Measurements from ENCODE around the gene TRIM9.
"Not testable (repeated sequence)": the region's sequence is repeated elsewhere in the genome, so short reads cannot be mapped to it uniquely, and the experiment has no call there.

The TRIM9 gene

DNA sequence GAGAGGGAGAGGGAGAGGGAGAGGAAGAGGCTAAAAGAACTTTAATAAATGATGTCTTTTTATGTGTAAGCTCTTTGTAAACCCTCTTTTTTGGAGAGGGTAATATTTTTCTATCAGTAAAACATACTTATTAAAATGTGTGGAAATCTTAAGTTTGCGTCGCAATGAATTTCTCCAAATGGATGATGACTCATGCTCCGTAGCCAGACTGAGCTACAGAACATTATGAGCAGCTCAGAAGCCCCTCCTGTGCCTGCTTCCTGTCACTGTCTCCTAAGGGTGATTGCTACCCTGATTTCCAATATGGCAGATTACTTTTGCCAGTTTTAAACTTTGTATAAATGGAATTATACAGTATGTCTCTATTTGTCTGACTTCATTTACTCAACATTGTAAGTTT, 137.6 kb downstream of the TRIM9 start:
- no peak overlapping the region for H3K4me3 ChIP-seq (ENCODE audit: low read depth, low read length)
- TF ChIP-seq, protein P1, sequence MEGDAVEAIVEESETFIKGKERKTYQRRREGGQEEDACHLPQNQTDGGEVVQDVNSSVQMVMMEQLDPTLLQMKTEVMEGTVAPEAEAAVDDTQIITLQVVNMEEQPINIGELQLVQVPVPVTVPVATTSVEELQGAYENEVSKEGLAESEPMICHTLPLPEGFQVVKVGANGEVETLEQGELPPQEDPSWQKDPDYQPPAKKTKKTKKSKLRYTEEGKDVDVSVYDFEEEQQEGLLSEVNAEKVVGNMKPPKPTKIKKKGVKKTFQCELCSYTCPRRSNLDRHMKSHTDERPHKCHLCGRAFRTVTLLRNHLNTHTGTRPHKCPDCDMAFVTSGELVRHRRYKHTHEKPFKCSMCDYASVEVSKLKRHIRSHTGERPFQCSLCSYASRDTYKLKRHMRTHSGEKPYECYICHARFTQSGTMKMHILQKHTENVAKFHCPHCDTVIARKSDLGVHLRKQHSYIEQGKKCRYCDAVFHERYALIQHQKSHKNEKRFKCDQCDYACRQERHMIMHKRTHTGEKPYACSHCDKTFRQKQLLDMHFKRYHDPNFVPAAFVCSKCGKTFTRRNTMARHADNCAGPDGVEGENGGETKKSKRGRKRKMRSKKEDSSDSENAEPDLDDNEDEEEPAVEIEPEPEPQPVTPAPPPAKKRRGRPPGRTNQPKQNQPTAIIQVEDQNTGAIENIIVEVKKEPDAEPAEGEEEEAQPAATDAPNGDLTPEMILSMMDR (IDR thresholded peaks at IDR 0.05; ENCODE audit: low read depth, low read length): no peak

DNA sequence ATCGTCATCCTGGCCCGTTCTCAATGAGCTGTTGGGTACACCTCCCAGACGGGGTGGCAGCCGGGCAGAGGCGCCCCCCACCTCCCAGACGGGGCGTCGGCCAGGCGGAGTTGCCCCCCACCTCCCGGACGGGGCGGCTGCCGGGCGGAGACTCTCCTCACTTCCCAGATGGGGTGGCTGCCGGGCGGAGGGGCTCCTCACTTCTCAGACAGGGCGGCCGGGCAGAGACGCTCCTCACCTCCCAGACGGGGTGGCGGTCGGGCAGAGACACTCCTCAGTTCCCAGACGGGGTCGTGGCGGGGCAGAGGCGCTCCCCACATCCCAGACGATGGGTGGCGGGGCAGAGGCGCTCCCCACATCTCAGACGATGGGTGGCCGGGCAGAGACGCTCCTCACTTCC, 138.5 kb downstream of the TRIM9 start:
- not testable (repeated sequence) for H3K4me3 ChIP-seq (ENCODE audit: low read depth, low read length)

DNA sequence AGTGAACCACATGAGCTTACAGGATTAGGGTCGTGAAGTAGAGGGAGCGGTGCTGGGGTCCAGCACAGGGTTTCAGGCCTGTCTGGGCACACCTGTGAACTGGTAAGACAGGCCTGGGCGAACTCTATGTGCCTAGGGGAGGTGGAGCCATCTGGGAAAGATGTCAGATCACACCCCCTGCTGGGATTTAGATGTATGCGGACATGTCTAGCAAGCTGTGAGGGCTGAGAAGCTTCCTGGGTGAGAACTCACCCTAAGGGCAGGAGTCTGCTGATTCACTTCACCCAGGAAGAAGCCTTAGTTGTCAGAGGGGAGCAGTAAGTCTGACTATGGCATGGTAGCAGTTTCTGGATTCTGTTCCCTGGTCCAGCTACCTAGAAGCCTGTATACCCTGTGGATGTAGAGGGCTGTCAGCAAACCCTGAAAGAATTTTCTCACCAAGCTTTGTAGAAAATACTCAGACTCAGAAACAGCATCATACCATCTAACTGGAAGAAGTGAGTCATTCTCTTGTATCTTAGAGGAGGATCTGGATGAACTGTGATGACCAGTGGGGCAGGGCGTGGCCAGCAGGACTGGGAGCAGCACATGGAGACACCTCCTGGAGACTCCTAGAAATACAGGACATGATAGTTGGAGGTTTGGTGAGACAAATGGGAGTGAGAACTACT, 139.4 kb downstream of the TRIM9 start:
- H3K4me3 ChIP-seq (ENCODE audit: low read depth, low read length): peak overlapping the region; percentile 18; the same call in 1 of the 2 replicates
- TF ChIP-seq, protein P1 (IDR thresholded peaks at IDR 0.05; ENCODE audit: low read depth, low read length): peak; percentile 52

DNA sequence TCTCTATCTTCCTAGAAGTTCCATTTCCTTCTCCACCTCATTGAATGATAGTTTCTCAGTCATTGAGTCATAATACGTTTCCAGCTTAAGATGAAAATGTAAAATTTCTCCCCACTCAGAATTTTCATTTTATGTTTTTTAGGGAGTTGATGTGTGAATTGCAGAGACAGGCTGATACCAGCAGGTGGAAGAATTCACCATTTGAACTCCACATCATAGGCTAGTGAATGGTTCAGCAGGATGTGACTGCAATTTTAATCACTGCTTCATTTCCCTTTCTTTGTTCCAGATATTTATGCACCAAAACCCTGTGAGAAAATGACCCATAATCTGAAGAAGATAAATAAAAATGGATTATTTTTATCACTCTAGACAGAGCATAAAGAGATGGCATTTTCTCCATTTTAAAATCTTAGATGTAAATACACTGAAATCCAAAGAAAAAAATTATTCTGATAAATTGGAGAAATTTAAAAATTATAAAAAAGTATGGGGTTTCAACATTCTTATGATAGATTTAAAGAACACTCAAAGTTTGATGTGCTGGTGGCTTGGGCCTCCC, 140.0 kb downstream of the TRIM9 start:
- H3K4me3 ChIP-seq (ENCODE audit: low read depth, low read length): no peak overlapping the region
- TF ChIP-seq, protein P1 (IDR thresholded peaks at IDR 0.05; ENCODE audit: low read depth, low read length): peak; percentile 35; the same call in 1 of the 2 replicates

DNA sequence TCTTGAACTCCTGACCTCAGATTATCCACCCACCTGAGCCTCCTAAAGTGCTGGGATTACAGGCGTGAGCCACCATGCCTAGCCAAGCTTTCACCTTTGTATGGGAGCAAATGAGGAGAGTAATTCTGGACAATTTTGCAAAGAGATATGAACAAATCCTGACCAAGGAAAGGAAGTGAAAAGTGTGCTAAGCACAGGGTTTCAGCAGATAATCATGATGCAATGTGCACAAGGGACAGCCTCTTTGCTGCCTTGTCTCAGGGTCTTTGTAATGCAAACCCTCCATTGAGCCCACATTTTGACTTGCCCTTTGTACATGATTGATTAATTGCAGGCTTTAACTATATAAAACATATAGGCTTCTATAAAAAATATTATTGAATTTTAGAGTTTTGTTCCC, 141.4 kb downstream of the TRIM9 start:
- TF ChIP-seq, protein P1 (IDR thresholded peaks at IDR 0.05; ENCODE audit: low read depth, low read length): no peak
- no peak overlapping the region for H3K4me3 ChIP-seq (ENCODE audit: low read depth, low read length)

DNA sequence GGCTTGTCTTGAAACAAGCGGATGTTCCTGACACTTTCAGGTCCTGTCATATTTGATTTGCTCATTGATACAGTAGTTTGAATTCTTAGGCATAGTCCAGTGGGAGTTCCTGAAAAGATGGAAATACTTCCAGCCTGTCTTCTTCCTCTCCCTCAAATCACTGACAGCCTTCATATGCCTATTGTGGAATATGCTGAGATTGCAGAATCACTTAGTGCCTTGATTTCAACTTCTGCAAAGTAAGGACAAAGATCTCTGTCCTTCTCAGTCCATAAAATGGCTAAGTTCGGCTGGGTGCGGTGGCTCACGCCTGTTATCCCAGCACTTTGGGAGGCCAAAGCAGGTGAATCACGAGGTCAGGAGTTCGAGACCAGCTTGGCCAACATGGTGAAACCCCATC, 143.9 kb downstream of the TRIM9 start:
- no peak overlapping the region for H3K4me3 ChIP-seq (ENCODE audit: low read depth, low read length)
- TF ChIP-seq, protein P1 (IDR thresholded peaks at IDR 0.05; ENCODE audit: low read depth, low read length): no peak

DNA sequence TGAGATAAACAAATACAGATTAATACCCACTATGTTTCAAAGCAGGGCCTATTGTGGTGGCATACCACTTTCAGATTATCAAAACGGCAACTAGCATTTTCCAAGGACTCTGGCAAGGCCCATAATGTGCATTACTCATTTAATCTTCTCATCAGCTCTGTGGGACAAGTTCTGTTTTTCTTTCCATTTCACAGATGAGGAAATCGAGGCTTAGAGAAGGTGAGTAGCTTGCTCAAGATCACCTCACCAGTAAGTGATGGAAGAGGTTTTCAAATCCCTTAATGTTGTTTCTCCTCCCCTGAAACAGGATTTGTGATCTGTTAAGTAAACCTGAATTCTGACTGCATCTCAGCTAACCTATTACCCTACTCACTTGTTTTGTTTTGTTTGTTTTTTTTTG, 146.7 kb downstream of the TRIM9 start:
- H3K4me3 ChIP-seq (ENCODE audit: low read depth, low read length): no peak overlapping the region
- TF ChIP-seq, protein P1 (IDR thresholded peaks at IDR 0.05; ENCODE audit: low read depth, low read length): no peak

DNA sequence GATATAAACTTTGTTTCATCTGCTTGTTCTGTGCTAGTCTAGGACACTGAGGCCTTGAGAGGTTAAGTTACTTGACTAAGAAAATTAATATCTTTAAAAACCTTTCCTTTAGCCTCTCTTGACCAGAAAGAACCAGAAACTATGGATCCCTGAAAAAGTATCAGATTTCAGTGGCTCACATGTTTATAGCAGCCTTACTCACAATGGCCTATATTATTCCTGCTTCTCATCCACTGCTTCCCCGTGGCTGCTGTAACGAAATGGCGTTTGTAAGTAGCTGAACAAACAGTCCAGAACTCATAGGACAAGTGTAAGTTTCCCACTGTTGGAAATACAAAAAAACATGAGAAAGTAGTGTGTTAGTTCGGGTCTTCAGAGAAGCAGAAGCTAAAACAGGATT, 147.5 kb downstream of the TRIM9 start:
- TF ChIP-seq, protein P1 (IDR thresholded peaks at IDR 0.05; ENCODE audit: low read depth, low read length): no peak
- H3K4me3 ChIP-seq (ENCODE audit: low read depth, low read length): no peak overlapping the region

Measured in WI38 (cell line).